HepG2 (cell line): Measurements from ENCODE around the gene ZMYM3. TPM values are rescaled to one million over a fixed set of nuclear protein-coding genes. Genes with fewer than 3 reads are reported as not detected.

Source experiments
- ARID5B ChIP-seq: IDR thresholded peaks from 2 replicates; pipeline ENCODE4 v1.4.0; 2020; ENCODE audit warnings: mild to moderate bottlenecking, missing genetic modification reagents
- CBFB ChIP-seq: sonication (generic); formaldehyde crosslinking; IDR thresholded peaks from 2 replicates; pipeline ENCODE4 v1.4.0; 2020; ENCODE audit warnings: missing genetic modification reagents
- MIXL1 ChIP-seq: IDR thresholded peaks from 2 replicates; pipeline ENCODE4 v1.6.1; 2016
- NFKBIZ ChIP-seq: IDR thresholded peaks from 2 replicates; pipeline ENCODE4 v1.6.1; 2018; ENCODE audit warnings: missing genetic modification reagents, missing compliant biosample characterization
- NKX3-1 ChIP-seq: sonication (generic); formaldehyde crosslinking; IDR thresholded peaks from 2 replicates; pipeline ENCODE4 v1.5.0; 2020; ENCODE audit warnings: missing genetic modification reagents
- PHF8 ChIP-seq: sonication (generic); formaldehyde crosslinking; IDR thresholded peaks from 2 replicates; pipeline ENCODE4 v1.5.0; 2020; ENCODE audit warnings: missing genetic modification reagents
- PPARG ChIP-seq: conservative IDR thresholded peaks from 2 replicates; pipeline ENCODE4 v1.6.1; 2016; ENCODE audit warnings: missing biosample characterization, missing genetic modification reagents
- PRPF4 ChIP-seq: fragments of 200-400 bp; formaldehyde crosslinking; IDR thresholded peaks from 2 replicates; pipeline ENCODE4 v1.6.1; 2016; ENCODE audit warnings: low read length, low read depth; ENCODE audit not compliant: poor library complexity, severe bottlenecking
- SETDB1 ChIP-seq: sonication (generic); formaldehyde crosslinking; IDR thresholded peaks from 2 replicates; pipeline ENCODE4 v1.5.1; 2020; ENCODE audit warnings: missing genetic modification reagents, mild to moderate bottlenecking, borderline replicate concordance
- THAP9 ChIP-seq: sonication (generic); formaldehyde crosslinking; IDR thresholded peaks from 2 replicates; pipeline ENCODE4; 2020; ENCODE audit warnings: missing genetic modification reagents, mild to moderate bottlenecking, borderline replicate concordance
- ZBTB3 ChIP-seq: sonication (generic); formaldehyde crosslinking; IDR thresholded peaks from 2 replicates; pipeline ENCODE4 v1.4.0; 2020; ENCODE audit warnings: low read depth, mild to moderate bottlenecking, moderate library complexity, missing genetic modification reagents, borderline replicate concordance
- ZNF17 ChIP-seq: sonication (generic); formaldehyde crosslinking; IDR thresholded peaks from 2 replicates; pipeline ENCODE4 v1.5.0; 2020; ENCODE audit warnings: mild to moderate bottlenecking, missing genetic modification reagents
- ZNF224 ChIP-seq: sonication (generic); formaldehyde crosslinking; IDR thresholded peaks from 2 replicates; pipeline ENCODE4 v1.5.0; 2020; ENCODE audit warnings: mild to moderate bottlenecking, missing genetic modification reagents
- ZNF574 ChIP-seq: sonication (generic); formaldehyde crosslinking; IDR thresholded peaks from 2 replicates; pipeline ENCODE4 v1.4.0; 2020; ENCODE audit warnings: missing genetic modification reagents
- ZNF629 ChIP-seq: sonication (generic); formaldehyde crosslinking; conservative IDR thresholded peaks from 2 replicates; pipeline ENCODE4 v1.5.0; 2020; ENCODE audit warnings: missing genetic modification reagents
- ZNF674 ChIP-seq: sonication (generic); formaldehyde crosslinking; IDR thresholded peaks from 2 replicates; pipeline ENCODE4 v1.5.0; 2020; ENCODE audit warnings: low read depth, mild to moderate bottlenecking, missing genetic modification reagents
- ZNF703 ChIP-seq: sonication (generic); formaldehyde crosslinking; IDR thresholded peaks from 2 replicates; pipeline ENCODE4 v1.5.1; 2020; ENCODE audit warnings: missing genetic modification reagents, mild to moderate bottlenecking, moderate library complexity, borderline replicate concordance
- polyA plus RNA-seq, 8 experiments: library from polyadenylated mRNA; depleted of rRNA in 3 of 8; stranded (reverse) in 7 of 8; unstranded in 1 of 8; fragments of >200 nt; fragmentation: Illumina TruSeq in 4 of 8; extraction: Trizol in 4 of 8; gene quantifications; 2 replicates each; pipeline versions ENCODE4 v1.2.1 to v1.2.3, GENCODE V29; 2011 to 2016; ENCODE audit warnings: low read depth in 4 of 8, missing spikeins in 1 of 8, mixed read lengths in 1 of 8; ENCODE audit not compliant: insufficient read depth in 1 of 8
- total RNA-seq, 5 experiments: library from RNA; depleted of rRNA; stranded (reverse); fragments of >200 nt; fragmentation: Illumina TruSeq; extraction: Trizol; gene quantifications; 2 replicates each; pipeline ENCODE4 v1.2.3, GENCODE V29; 2016; ENCODE audit warnings: low read depth in 1 of 5
- TF ChIP-seq, protein P1 (sequence below): sonication (generic); formaldehyde crosslinking; conservative IDR thresholded peaks from 2 replicates; pipeline ENCODE4 v1.5.0; 2020; ENCODE audit warnings: missing genetic modification reagents

Gene ZMYM3
- total and polyA plus RNA-seq, 2 of the 13 experiments (the other 11 are each of a cell fraction or from before 2014, with no cell fraction given): 26.4 to 35.4 TPM

DNA sequence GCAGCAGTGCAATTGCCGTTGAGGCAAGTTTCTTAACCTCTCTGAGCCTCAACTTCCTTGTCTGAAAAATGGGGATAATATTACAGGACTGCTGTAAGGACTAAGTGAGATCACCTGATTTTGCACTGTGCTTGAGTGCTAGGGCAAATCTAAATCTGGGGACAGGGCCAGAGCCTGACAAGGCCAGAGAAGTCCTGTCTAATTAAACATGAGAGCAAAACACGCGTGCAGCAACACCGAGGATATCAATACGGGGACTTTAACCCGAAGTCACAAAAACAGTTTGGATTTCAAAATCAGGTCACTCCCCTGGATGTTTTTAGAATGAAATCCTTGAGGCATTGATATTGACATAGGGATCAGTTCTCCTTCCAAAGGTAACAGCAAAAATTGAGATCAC, 36.6 kb downstream of the ZMYM3 start (continued):
- TF ChIP-seq ARID5B (0 out of 2 replicates have a peak, but pooled peaks have one; percentile 26), THAP9 (CRISPR knock-in tag) (no peak), ZNF574 (CRISPR knock-in tag) (no peak), NKX3-1 (no peak), SETDB1 (no peak), ZBTB3 (CRISPR knock-in tag) (no peak), MIXL1 (peak; percentile 48; the same call in 1 of the 2 replicates), ZNF703 (CRISPR knock-in tag) (no peak), NFKBIZ (no peak), PRPF4 (no peak), PHF8 (CRISPR knock-in tag) (0 out of 2 replicates have a peak, but pooled peaks have one; percentile 6), ZNF674 (CRISPR knock-in tag) (no peak), PPARG (CRISPR knock-in tag) (no peak), ZNF17 (no peak), CBFB (CRISPR knock-in tag) (no peak), ZNF224 (CRISPR knock-in tag) (no peak), ZNF629 (CRISPR knock-in tag) (peak; percentile 95)
- TF ChIP-seq, protein P1, sequence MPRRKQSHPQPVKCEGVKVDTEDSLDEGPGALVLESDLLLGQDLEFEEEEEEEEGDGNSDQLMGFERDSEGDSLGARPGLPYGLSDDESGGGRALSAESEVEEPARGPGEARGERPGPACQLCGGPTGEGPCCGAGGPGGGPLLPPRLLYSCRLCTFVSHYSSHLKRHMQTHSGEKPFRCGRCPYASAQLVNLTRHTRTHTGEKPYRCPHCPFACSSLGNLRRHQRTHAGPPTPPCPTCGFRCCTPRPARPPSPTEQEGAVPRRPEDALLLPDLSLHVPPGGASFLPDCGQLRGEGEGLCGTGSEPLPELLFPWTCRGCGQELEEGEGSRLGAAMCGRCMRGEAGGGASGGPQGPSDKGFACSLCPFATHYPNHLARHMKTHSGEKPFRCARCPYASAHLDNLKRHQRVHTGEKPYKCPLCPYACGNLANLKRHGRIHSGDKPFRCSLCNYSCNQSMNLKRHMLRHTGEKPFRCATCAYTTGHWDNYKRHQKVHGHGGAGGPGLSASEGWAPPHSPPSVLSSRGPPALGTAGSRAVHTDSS (CRISPR knock-in tag): no peak
